ENCODE measurements around the gene TAF1D.
"Not testable (repeated sequence)": the region's sequence is repeated elsewhere in the genome, so short reads cannot be mapped to it uniquely, and the experiment has no call there.

TAF1D gene, protein sequence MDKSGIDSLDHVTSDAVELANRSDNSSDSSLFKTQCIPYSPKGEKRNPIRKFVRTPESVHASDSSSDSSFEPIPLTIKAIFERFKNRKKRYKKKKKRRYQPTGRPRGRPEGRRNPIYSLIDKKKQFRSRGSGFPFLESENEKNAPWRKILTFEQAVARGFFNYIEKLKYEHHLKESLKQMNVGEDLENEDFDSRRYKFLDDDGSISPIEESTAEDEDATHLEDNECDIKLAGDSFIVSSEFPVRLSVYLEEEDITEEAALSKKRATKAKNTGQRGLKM

DNA sequence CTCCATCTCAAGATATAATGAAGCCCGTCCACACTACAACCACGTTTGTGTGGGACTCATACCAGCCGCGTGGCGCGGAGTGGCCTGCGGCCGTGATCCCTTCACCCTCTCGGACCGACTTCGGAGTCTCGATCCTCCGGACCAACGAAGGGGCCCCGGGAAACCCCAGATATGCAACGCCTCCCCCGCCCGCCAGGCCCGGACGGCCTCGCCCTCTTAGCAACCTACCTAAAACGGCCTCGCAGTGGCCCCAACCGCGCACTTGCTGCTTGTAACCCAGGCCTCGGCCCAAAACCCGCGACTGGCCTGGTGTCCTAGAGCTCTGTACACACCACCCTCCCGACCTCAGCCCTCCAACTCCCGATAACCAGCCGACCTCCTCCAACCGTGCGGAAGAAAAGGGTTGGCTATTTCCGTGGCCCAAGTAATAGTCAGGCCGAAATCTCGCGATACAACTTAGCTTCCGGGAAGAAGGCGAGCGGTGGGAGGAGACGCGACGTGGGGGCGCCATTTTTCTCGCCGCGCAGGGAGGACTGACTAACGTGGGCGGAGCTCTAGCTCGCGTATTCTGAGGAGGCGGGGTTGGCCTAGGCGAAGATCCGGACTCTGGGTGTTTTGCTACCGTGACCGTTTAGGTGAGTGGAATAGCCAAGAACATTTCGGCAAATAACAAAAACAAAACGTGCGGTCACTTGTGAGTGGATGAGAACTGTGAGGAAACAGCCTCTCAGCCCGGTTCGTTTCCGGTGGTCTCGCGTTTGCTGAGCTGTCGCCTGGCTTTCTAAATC, at the start of gene TAF1D, which contains the start of gene C11orf54:
Gene TAF1D (minus strand): TSS at position 402 of the 788 bp plus-strand sequence. CDS start 2,191 bp downstream, outside the sequence.
Gene C11orf54 (plus strand): TSS at position 579 of the 788 bp plus-strand sequence. CDS start 5,722 bp downstream, outside the sequence.
- peak; percentile 99 for DNase-seq (ENCODE audit: low spot score)

DNA sequence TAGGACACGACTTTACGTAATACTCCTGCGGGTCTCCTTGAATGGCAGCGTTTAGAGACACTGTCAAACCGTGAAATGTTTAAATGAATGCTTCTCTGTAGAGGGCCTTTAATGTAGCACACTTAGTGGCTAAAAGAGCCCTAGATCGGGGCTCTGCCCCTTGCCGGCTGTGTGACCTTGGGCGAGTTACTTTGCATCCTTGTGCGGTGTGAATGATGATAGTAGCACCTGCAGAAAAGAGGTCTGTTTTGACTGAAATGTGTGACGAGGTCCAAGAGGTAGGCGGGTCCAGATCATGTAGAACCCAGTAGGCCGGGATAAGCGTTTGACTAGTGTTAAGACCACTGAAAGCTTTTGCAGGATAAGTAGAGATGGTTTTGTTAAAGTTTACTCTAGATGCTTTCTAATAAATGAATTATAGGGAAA, 43.7 kb upstream of the TAF1D start:
- peak; percentile 39 for DNase-seq (ENCODE audit: low spot score)

DNA sequence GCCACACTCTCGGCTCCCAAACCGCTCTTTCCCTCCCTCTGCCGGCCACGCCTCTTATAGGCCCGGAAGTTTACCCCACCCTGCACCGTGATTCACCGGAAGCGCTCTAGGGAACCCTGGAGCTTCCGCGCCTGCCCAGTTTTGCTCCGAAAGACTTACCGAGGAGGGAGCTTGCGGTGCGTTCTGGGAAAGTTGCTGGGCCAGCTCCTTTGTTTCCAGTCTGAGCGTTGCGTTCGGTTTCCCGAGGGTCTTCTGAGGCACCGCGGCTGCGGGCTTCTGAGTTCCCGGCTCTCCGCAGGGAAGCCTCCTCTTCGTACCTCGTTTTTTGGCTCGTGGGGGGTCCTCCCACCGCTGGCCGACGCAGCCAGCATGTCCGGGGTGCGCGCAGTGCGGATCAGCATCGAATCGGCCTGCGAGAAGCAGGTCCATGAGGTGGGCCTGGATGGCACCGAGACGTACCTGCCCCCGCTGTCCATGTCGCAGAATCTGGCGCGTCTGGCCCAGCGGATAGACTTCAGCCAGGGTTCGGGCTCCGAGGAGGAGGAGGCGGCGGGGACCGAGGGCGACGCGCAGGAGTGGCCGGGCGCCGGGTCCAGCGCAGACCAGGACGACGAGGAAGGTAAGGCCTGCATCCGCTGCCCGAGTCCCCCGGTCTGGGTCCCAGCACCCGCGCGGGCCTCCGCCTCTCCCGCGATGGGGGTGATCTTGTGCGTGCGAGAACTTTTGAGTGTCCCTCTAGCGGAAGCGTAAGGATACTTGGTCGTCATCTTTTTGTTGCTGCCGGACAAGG, 43.0 kb upstream of the TAF1D start, which contains the start of gene MED17:
Gene MED17 (plus strand): TSS at position 138 of the 790 bp plus-strand sequence. CDS start 232 bp downstream, at position 370.
- peak; percentile 95 for DNase-seq (ENCODE audit: low spot score)

DNA sequence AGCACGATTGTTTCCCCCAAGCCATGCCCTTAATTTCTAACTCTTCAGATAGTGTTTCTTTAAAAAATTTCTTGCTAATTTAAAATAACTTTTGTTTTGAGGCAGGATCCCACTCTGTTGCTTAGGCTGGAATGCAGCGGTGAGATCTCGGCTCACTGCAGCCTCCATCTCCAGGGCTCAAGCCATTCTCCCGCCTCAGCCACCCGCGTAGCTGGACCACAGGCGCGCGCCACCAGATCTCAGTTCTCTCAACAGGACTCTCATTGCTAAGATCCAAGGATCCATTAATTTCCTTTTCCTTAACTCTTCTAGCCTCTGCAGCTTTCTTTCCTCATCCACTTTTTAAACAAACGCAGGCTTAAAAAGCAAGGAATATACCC, 42.5 kb upstream of the TAF1D start:
- DNase-seq (ENCODE audit: low spot score): no peak

DNA sequence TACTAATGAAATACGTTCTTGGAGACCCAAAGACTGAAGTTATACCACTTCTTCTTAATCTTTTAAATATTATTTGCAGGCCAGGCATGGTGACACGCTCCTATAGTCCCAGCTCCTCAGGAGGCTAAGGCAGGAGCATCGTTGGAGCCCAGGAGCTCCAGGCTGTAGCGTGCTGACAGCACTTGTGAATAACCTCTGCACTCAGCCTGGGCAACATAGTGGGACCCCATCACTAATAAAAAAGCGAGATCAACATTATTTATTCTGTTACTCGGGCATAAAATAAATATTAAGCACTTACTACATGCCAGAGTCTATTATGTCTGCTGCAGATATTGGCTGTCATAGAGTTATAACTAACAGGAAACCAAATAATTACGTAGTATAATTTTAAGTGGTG, 42.1 kb upstream of the TAF1D start:
- no peak for DNase-seq (ENCODE audit: low spot score)

DNA sequence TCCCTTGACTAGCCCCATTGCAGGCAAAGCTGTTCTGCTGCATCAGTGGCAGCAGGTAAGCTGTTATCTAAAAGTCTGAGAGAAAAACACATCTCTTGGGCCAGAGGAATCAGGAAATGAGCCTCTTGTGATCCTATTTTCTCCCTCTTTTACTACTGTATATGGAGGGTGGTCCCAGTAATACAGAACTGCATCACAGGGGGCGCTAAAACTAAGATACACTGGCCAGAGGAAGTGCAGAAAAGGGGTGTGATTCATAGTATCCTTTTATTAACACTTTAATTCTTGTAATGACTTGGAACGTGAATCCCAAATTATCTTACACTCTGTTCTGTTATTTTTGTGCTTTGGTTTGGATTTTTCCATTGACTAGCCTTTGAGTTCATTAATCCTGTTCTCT, 34.0 kb upstream of the TAF1D start:
- no peak for DNase-seq (ENCODE audit: low spot score)

DNA sequence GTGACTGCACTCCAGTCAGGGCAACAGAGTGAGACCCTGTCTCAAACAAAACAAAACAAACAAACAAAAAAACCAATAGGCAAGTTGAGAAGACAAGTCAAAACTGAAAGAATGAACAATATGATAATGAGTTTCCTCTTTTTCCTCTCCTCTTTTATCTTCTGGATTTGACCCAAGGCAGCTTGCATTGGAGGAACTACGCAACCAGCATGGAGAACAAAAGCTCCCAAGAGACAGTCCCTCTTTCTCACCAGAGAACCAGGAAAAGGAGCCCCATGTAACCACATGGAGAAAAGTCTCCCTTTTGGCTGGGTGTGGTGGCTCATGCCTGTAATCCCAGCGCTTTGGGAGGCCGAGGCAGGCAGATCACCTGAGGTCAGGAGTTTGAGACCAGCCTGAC, 33.3 kb upstream of the TAF1D start:
- not testable (repeated sequence) for DNase-seq (ENCODE audit: low spot score)

DNA sequence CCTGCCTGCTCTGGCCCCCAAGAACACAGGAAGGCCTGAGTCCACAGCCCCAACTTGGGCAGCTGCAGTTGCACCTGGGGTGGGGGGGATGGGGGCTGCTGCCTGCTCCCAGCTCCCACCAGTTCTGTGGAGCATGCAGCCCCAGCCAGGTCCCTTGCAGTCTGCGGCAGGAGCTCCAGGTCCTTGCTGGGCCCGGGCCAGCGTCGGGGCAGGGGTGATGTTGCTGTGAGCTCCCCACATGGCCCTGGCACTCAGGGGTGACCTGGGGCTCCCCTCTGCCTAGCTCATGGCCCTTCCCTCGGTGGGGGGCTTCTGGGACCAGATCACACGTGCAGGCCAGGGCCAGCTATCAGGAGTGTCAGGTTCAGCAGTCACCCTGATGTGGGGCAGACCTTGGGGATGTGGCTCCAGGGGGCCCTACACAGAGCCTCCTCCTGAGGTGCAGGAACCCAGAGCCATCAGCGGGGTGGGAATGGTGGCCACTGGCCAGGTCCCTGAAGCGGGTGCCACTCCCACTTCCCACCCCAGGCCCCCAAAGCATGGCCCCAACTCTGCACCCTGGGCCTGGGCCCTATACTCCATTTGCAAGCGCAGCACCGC, 32.4 kb upstream of the TAF1D start:
- no peak for DNase-seq (ENCODE audit: low spot score)

DNA sequence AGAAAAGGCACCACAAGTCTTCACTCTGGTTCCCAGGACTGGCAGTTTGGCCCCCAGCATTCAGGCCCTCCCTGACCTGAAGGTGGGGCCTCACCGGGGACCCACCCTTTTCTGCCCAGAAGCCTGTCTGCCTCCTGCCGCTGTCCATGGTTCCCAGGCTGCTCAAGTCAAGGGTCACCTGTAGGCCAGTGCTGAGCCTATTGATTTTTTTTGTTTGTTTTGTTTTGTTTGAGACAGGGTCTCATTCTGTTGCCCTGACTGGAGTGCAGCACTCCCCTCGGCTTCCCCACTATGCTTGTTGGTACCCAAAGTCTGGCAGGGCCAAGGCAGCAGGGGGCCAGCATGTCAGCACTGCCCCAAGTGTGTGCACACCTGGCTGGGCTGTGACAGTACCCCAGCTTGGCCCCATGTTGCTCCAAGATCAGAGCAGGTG, 31.8 kb upstream of the TAF1D start:
- no peak for DNase-seq (ENCODE audit: low spot score)

DNA sequence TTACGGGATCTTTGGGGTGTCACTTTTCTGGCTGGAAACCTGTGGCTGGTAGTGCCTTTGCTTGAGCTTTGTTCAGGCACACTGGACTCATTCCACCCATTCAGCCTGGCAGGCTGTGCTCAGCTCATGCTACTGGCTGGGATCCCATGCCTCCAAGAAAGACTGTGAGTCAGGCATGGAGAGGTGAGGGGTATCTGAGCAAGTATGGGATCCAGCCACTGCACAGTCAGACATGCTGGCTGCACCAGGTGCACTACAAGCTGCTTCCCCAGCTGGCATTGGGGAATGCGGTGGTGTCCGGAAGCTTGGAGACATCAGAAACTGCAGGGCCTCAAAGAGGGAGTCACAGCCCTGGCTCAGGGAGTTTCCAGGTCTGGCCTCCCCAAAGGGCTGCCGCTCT, 30.8 kb upstream of the TAF1D start:
- no peak for DNase-seq (ENCODE audit: low spot score)

DNA sequence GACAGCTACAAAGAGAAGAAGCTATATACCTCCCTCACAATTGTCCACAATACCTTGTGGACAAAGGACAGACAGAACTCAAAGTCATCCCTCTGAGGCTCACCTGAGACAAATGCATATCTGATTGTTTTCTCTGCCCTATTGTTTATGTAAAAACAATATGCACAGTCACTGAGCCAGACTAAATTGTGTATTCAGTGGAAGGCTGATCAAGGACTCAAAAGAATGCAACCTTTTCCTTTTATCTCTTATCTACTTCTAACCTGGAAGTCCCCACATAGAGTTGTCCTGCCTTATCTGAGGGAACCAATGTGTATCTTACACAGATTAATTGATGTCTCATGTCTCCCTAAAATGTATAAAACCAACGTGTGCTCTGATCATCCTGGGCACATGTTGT, 28.9 kb upstream of the TAF1D start:
- no peak for DNase-seq (ENCODE audit: low spot score)

DNA sequence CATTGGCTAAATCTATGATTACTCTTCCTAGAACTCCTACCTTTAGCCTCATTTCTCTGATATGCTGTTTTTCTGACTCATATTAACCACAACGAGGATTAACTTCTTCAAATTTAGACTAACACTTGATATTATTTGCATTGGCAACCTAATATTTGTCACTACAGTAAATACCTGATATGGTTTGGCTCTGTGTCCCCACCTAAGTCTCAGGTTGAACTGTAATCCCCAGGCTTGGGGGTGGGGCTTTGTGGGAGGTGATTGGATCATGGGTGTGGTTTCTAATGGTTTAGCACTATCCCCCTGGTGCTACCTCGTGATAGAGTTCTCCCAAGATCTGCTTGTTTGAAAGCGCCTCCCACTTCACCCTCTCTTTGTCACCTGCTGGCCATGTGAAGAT, 25.7 kb upstream of the TAF1D start:
- no peak for DNase-seq (ENCODE audit: low spot score)

DNA sequence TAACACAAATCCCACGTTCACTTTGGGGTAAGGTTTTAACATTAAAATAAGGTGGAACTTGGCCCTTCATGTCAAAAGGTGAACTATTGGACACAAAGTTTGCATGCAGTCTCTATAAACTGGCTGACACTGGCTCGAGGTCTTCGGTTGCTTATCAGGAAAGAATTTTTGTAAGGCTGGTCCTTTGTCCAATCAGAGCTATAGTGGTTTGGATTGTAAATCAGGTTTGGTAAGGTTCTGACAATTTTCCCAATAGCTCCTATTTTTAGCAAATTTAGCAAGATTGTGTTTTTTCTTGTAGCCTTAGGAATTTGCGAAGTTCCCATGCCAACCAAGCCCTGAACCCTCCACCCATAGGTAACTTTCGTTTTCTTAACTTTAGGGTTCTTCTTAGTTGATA, 25.2 kb upstream of the TAF1D start:
- no peak for DNase-seq (ENCODE audit: low spot score)

DNA sequence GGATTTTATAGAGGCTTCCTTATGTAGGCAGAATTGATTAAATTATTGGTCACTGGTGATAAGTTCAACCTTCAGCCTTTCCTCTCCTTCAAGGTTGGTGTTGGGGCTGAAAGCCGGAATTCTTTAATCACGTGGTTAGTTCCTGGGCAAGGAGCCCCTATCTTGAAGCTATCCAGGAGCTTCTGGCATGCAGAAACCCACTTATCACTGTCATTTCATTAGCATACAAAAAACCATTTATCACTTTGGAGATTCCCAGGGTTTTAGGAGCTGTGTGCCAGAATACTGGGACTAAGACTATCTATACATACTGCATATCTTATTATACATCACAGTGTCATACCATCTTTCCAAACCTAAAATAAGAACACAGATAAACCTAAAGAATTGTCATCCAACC, 24.3 kb upstream of the TAF1D start:
- no peak for DNase-seq (ENCODE audit: low spot score)

DNA sequence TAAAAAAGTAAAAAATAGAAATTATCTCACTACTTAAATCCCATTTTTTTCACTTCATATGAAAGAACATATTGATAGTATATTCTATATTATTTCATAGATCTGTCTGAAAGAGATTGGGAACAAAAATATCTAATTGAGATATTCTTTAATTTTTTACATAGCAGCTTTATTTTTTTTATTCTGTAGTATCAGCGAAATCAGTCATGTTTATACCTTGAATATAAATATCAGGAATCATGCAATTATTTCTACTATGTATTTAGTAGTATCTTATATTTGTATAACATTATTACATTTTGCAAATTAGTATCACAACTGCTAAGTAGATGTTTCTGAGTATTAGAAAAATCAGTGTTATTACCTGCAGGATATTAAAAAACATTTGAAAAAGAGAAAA, 20.6 kb upstream of the TAF1D start:
- DNase-seq (ENCODE audit: low spot score): no peak

DNA sequence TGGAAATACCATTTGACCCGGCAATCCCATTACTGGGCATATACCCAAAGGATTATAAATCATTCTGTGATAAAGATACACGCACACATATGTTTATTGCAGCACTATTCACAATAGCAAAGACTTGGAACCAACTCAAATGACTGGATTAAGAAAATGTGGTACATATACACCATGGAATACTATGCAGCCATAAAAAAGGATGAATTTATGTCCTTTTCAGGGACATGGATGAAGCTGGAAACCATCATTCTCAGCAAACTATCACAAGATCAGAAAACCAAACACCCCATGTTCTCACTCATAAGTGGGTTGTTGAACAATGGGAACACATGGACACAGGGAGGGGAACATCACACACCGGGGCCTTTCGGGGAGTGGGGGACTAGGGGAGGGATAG, 17.8 kb upstream of the TAF1D start:
- not testable (repeated sequence) for DNase-seq (ENCODE audit: low spot score)

DNA sequence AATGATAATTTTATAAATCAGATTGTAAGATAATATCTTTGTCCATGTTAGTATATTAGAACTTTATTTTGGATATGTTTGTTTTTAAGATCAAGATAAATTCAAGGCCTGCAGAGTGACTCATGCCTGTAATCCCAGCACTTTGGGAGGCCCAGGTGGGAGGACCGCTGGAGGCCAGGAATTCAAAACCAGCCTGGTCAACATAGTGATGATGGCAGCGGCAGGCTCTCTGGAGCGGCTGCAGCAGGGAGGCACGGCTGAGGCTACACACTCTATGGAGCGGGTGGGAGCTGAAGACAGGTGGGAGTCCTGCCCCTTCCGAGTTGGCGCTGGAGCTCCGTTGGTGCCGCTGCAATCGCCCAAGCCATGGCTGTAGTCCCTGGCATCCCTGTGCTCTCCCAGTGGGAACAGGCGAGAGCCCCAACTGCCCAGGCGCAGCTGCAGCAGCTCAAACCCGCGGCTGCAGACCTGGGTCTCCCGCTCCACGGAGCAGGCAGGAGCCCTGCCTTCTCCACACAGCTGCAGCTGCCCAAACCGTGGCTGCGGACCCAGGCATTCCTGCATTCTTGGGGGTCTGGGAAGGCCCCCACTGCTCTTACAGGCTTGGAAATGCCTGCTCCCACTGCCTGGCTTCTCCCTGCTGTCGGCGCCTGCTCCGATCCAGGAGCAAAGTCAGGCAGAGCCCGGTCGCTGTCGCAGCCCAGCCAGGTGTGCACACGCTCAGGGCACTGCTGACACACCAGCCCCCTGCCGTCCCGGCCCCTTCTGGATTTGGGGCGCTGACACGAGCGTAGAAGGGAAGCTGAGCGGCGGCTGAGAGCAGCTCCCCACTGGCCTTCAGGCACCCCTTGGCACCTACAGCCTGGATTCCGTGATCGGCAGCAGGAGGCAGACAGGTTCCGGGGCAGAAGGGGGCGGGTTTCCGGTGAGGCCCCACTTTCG, 16.9 kb upstream of the TAF1D start:
- no peak for DNase-seq (ENCODE audit: low spot score)

DNA sequence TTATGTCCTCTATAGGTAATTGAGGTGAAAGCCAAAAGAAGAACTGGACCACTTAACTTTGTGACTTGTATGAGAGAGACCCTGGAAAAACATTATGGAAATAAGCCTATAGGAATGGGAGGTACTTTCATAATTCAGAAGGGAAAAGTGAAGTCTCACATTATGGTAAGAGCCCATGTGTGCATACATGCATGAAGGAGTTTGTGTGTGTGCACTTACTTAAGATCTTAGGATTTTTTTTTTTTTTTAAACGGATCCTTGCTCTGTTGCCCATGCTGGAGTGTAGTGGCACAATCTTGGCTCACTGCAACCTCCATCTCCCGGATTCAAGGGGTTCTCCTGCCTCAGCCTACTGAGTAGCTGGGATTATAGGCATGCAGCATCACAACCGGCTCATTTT, 16.0 kb upstream of the TAF1D start:
- DNase-seq (ENCODE audit: low spot score): no peak

DNA sequence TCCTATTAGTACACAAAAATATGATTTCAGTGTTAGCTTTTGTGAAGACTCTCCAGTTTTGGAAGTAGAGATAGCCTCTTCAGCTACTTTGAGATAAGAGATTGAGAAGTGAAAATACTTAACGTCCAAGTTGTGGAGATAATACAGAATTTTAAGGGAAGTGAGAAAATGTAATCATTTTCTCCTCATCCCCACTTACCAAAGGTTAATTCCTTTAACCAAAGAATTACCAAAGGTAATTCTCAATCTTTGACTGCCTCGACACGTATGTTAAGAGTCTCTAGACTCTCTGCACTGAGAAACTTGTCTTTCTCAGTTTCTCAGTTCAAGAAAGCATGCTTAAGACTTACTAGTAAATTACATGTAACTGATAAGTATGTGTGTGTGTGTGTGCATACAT, 15.5 kb upstream of the TAF1D start:
- no peak for DNase-seq (ENCODE audit: low spot score)

DNA sequence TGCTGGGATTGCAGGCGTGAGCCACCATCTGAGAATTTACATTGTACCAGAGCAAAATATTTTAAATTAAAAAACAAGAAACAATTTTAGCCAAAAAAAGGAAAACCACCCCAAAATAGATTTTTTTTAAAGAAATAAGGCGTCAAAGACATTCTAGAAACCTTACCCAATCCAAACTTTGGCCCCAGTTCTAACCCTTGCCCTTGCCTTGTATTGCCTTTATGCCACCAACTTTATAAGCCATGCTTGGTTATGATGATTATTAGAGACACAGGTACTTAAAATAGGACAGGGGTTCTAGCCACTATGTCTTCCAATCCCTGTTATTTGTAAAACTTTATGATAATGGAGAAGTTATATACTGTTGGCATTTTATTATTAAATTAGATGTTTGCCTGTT, 11.9 kb upstream of the TAF1D start:
- DNase-seq (ENCODE audit: low spot score): no peak

DNA sequence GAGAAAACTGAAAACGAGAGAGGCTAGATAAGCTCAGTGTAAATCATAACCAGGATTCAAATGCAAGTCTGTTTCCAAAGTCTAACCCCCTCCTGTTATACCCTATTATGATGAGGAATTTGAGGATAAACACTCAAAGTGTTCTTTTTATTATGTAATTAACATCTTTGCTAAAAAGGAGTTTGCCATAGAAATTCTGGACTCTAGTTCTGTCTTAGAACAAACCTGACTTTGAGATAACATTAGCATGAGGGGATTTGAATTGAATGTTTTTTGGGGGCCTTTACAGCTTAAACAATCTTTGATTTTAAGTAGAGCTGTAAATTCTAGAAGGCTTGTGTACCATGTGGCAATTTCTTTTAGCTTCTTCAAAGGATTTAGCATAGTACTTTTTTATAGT, 9.7 kb upstream of the TAF1D start:
- DNase-seq (ENCODE audit: low spot score): no peak
